ENCODE measurements around the gene DNAJC2. TPM values are rescaled to one million over a fixed set of nuclear protein-coding genes. Genes with fewer than 3 reads are reported as not detected.

Gene DNAJC2
- total RNA-seq, result 17.3 and 17.7 TPM in 2 replicates

GRCh38 chr7:103344453-103345149, at the start of gene DNAJC2:
Gene DNAJC2 (minus strand): TSS chr7:103344767. CDS start chr7:103344622, 145 bp downstream.
- TF ChIP-seq CTCF (IDR thresholded peaks at IDR 0.05; ENCODE audit: insufficient read depth, low read depth, low read length), result no peak
- peak within 1 kb of the TSS; percentile 86 for H3K4me3 ChIP-seq (ENCODE audit: low read depth, low read length)
- peak; percentile 96 for DNase-seq (ENCODE audit: low read depth)

GRCh38 chr7:103391976-103392375, 47.4 kb upstream of the DNAJC2 start:
- no peak for DNase-seq (ENCODE audit: low read depth)
- no peak for TF ChIP-seq CTCF (IDR thresholded peaks at IDR 0.05; ENCODE audit: insufficient read depth, low read depth, low read length)
- H3K4me3 ChIP-seq (ENCODE audit: low read depth, low read length), result no peak overlapping the region

GRCh38 chr7:103391150-103391549, 46.6 kb upstream of the DNAJC2 start:
- no peak for TF ChIP-seq CTCF (IDR thresholded peaks at IDR 0.05; ENCODE audit: insufficient read depth, low read depth, low read length)

GRCh38 chr7:103389263-103389662, 44.7 kb upstream of the DNAJC2 start:
- no peak for TF ChIP-seq CTCF (IDR thresholded peaks at IDR 0.05; ENCODE audit: insufficient read depth, low read depth, low read length)
- no peak overlapping the region for H3K4me3 ChIP-seq (ENCODE audit: low read depth, low read length)
- DNase-seq (ENCODE audit: low read depth), result no peak

More at GRCh38 chr7:103391150-103391549, 46.6 kb upstream of the DNAJC2 start:
- H3K4me3 ChIP-seq (ENCODE audit: low read depth, low read length), result no peak overlapping the region
- no peak for DNase-seq (ENCODE audit: low read depth)

- TF ChIP-seq CTCF (IDR thresholded peaks at IDR 0.05; ENCODE audit: insufficient read depth, low read depth, low read length), result no peak
- no peak for DNase-seq (ENCODE audit: low read depth)
- H3K4me3 ChIP-seq (ENCODE audit: low read depth, low read length), result no peak overlapping the region
These were observed 44.0 kb upstream of the DNAJC2 start for GRCh38 chr7:103388469-103389140.

- TF ChIP-seq CTCF (IDR thresholded peaks at IDR 0.05; ENCODE audit: insufficient read depth, low read depth, low read length), result no peak
- no peak for DNase-seq (ENCODE audit: low read depth)
- H3K4me3 ChIP-seq (ENCODE audit: low read depth, low read length), result no peak overlapping the region
These were observed 42.7 kb upstream of the DNAJC2 start for GRCh38 chr7:103387242-103387641.
